HEK293 (cell line): ENCODE data around the gene GLIPR1.
"Not testable (repeated sequence)": the region's sequence is repeated elsewhere in the genome, so short reads cannot be mapped to it uniquely, and the experiment has no call there.

Source experiments
- CTCF ChIA-PET: fragments of 350-600 bp; formaldehyde crosslinking; extraction: SDS; loops from one replicate; lab custom pipeline; 2021; ENCODE audit warnings: antibody characterized with exemption; lab: Yijun Ruan, JAX
- POLR2A ChIA-PET: fragments of 300-600 bp; formaldehyde crosslinking; extraction: SDS; loops from one replicate; lab custom pipeline; 2020; ENCODE audit warnings: antibody characterized with exemption, inconsistent platforms; lab: Yijun Ruan, JAX
- H3K27ac ChIP-seq: fragments of 200-500 bp; sonication (Bioruptor generic); 2 replicates; pipeline ENCODE4 v1.5.1; 2014; ENCODE audit warnings: low read depth, low read length, control low read depth, inconsistent platforms; ENCODE audit errors: extremely low read depth
- H3K36me3 ChIP-seq, 2 experiments: fragments of 200-500 bp in 1 of 2; sonication (Bioruptor generic) in 1 of 2; 1 replicate in 1 of 2; 2 replicates in 1 of 2; pipeline ENCODE4 v1.5.1; 2014 to 2017; ENCODE audit warnings: inconsistent platforms in 2 of 2, low read length in 2 of 2; ENCODE audit not compliant: control insufficient read depth in 2 of 2, insufficient read depth in 1 of 2
- H3K4me1 ChIP-seq: fragments of 200-500 bp; sonication (Bioruptor generic); 2 replicates; pipeline ENCODE4 v1.5.1; 2014; ENCODE audit warnings: mild to moderate bottlenecking, low read length, inconsistent platforms; ENCODE audit not compliant: control insufficient read depth, insufficient read depth
- H3K4me3 ChIP-seq: 2 replicates; pipeline ENCODE4 v1.5.1; 2011; ENCODE audit warnings: low read depth, mild to moderate bottlenecking, control low read depth, low read length, moderate library complexity
- H3K9me3 ChIP-seq: fragments of 200-500 bp; sonication (Bioruptor generic); 2 replicates; pipeline ENCODE4 v1.5.1; 2014; ENCODE audit warnings: low read depth, low read length, inconsistent platforms; ENCODE audit not compliant: control insufficient read depth, insufficient read depth
- EGR2 ChIP-seq: fragments of 450-650 bp; formaldehyde crosslinking; IDR thresholded peaks from 2 replicates; pipeline ENCODE4 v1.5.1; 2016; ENCODE audit warnings: low read depth, missing biosample characterization, missing genetic modification characterization
- KLF1 ChIP-seq: fragments of 450-650 bp; formaldehyde crosslinking; IDR thresholded peaks from 2 replicates; pipeline ENCODE4 v1.5.1; 2016; ENCODE audit warnings: missing biosample characterization, missing genetic modification characterization
- PRDM4 ChIP-seq: fragments of 450-650 bp; formaldehyde crosslinking; IDR thresholded peaks from 2 replicates; pipeline ENCODE4 v1.5.1; 2017; ENCODE audit warnings: missing biosample characterization, missing genetic modification characterization
- SP3 ChIP-seq: fragments of 450-650 bp; formaldehyde crosslinking; IDR thresholded peaks from 2 replicates; pipeline ENCODE4 v1.5.1; 2016; ENCODE audit warnings: missing biosample characterization, missing genetic modification characterization
- ZBTB1 ChIP-seq: fragments of 450-650 bp; formaldehyde crosslinking; IDR thresholded peaks from 2 replicates; pipeline ENCODE4 v1.5.1; 2016; ENCODE audit warnings: missing biosample characterization, missing genetic modification characterization
- ZFP3 ChIP-seq: fragments of 450-650 bp; formaldehyde crosslinking; IDR thresholded peaks from 2 replicates; pipeline ENCODE4 v1.5.1; 2016; ENCODE audit warnings: low read depth, missing biosample characterization, missing genetic modification characterization
- ZFP37 ChIP-seq: fragments of 450-650 bp; formaldehyde crosslinking; IDR thresholded peaks from 2 replicates; pipeline ENCODE4 v1.5.1; 2016; ENCODE audit warnings: missing biosample characterization, missing genetic modification characterization
- ZFP41 ChIP-seq: fragments of 450-650 bp; formaldehyde crosslinking; IDR thresholded peaks from 2 replicates; pipeline ENCODE4 v1.5.1; 2016; ENCODE audit warnings: missing biosample characterization, missing genetic modification characterization, borderline replicate concordance
- ZNF10 ChIP-seq: fragments of 450-650 bp; formaldehyde crosslinking; IDR thresholded peaks from 2 replicates; pipeline ENCODE4 v1.5.1; 2017; ENCODE audit warnings: missing biosample characterization, missing genetic modification characterization
- ZNF133 ChIP-seq: fragments of 450-650 bp; formaldehyde crosslinking; IDR thresholded peaks from 2 replicates; pipeline ENCODE4 v1.5.1; 2016; ENCODE audit warnings: missing biosample characterization, missing genetic modification characterization
- ZNF202 ChIP-seq: fragments of 450-650 bp; formaldehyde crosslinking; IDR thresholded peaks from 2 replicates; pipeline ENCODE4 v1.5.1; 2016; ENCODE audit warnings: missing biosample characterization, missing genetic modification characterization, borderline replicate concordance
- ZNF239 ChIP-seq: fragments of 450-650 bp; formaldehyde crosslinking; IDR thresholded peaks from 2 replicates; pipeline ENCODE4 v1.5.1; 2016; ENCODE audit warnings: missing biosample characterization, missing genetic modification characterization
- ZNF324 ChIP-seq: fragments of 450-650 bp; formaldehyde crosslinking; IDR thresholded peaks from 2 replicates; pipeline ENCODE4 v1.5.1; 2016; ENCODE audit warnings: missing biosample characterization, missing genetic modification characterization
- ZNF423 ChIP-seq: fragments of 450-650 bp; formaldehyde crosslinking; IDR thresholded peaks from 2 replicates; pipeline ENCODE4 v1.5.1; 2016; ENCODE audit warnings: missing biosample characterization, missing genetic modification characterization
- ZNF585B ChIP-seq: fragments of 450-650 bp; formaldehyde crosslinking; IDR thresholded peaks from 2 replicates; pipeline ENCODE4 v1.5.1; 2016; ENCODE audit warnings: missing biosample characterization, missing genetic modification characterization
- TF ChIP-seq, protein P1 (sequence below): fragments of 450-650 bp; formaldehyde crosslinking; IDR thresholded peaks from 2 replicates; pipeline ENCODE4 v1.5.1; 2016; ENCODE audit warnings: missing biosample characterization, missing genetic modification characterization, low read depth
- TF ChIP-seq, protein P2 (sequence below): fragments of 450-650 bp; formaldehyde crosslinking; IDR thresholded peaks from 2 replicates; pipeline ENCODE4 v1.5.1; 2016; ENCODE audit warnings: missing biosample characterization, missing genetic modification characterization

The GLIPR1 gene

GRCh38 chr12:75437564-75437963 lies 43.0 kb upstream of the GLIPR1 start (continued):
- no peak for TF ChIP-seq ZNF133

- TF ChIP-seq ZNF324 (tag by site-specific recombination) (no peak), ZFP3 (no peak), ZFP41 (tag by site-specific recombination) (no peak), ZFP37 (tag by site-specific recombination) (no peak), ZBTB1 (tag by site-specific recombination) (no peak), ZNF585B (tag by site-specific recombination) (no peak), KLF1 (tag by site-specific recombination) (peak; percentile 38; the same call in 1 of the 2 replicates), PRDM4 (tag by site-specific recombination) (no peak)
- TF ChIP-seq, protein P1, sequence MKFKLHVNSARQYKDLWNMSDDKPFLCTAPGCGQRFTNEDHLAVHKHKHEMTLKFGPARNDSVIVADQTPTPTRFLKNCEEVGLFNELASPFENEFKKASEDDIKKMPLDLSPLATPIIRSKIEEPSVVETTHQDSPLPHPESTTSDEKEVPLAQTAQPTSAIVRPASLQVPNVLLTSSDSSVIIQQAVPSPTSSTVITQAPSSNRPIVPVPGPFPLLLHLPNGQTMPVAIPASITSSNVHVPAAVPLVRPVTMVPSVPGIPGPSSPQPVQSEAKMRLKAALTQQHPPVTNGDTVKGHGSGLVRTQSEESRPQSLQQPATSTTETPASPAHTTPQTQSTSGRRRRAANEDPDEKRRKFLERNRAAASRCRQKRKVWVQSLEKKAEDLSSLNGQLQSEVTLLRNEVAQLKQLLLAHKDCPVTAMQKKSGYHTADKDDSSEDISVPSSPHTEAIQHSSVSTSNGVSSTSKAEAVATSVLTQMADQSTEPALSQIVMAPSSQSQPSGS: no peak
- Histone ChIP-seq H3K4me1 (no peaks in the 10 kb centered on the region), H3K9me3 (no peaks in the 10 kb centered on the region), H3K27ac (no peak overlapping the region), H3K4me3 (no peak overlapping the region), H3K36me3 (no peaks in the 10 kb centered on the region)
- ChIA-PET POLR2A (no interaction called here), CTCF (interaction anchor here (1.2 to 1.6 kb wide), 2 partner anchors 11 to 47 kb away, joined by 3 to 4 read pairs; partner anchors contain the start of gene GLIPR1L2)
Observed at GRCh38 chr12:75438059-75438754, 42.3 kb upstream of the GLIPR1 start.

GRCh38 chr12:75439048-75439447 lies 41.5 kb upstream of the GLIPR1 start:
- H3K4me1 ChIP-seq: no peaks in the 10 kb centered on the region
- CTCF ChIA-PET: interaction anchor here (0.7 kb wide), 1 partner anchor 16 kb away, joined by 3 read pairs; no protein-coding TSS in a partner anchor
- no peaks in the 10 kb centered on the region for H3K9me3 ChIP-seq
- no peak for TF ChIP-seq EGR2 (tag by site-specific recombination)
- no peaks in the 10 kb centered on the region for H3K36me3 ChIP-seq
- no peak overlapping the region for H3K4me3 ChIP-seq
- POLR2A ChIA-PET: no interaction called here
- H3K27ac ChIP-seq: no peak overlapping the region

DNA sequence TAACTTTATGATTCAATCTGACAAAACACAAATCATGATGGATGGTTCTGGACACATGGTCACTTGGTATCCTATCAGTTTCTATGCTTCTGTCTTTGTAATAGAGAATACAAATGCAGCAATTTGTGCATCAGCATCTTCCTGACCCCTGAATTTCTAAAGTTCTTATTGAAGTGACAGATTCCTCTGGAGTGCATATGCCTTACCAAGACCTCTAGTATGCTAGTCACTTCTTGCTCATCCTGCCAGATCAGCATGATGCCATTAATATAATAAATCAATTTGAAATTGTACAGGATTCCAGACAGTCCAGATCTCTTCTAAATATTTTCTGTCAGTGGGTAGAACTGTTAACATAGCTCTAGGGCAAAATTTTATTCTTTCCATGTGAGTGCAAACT lies 40.6 kb upstream of the GLIPR1 start:
- Histone ChIP-seq H3K4me3 (no peak overlapping the region), H3K27ac (no peak overlapping the region), H3K4me1 (no peaks in the 10 kb centered on the region), H3K9me3 (no peaks in the 10 kb centered on the region), H3K36me3 (no peaks in the 10 kb centered on the region)
- TF ChIP-seq SP3 (tag by site-specific recombination): no peak
- TF ChIP-seq, protein P2, sequence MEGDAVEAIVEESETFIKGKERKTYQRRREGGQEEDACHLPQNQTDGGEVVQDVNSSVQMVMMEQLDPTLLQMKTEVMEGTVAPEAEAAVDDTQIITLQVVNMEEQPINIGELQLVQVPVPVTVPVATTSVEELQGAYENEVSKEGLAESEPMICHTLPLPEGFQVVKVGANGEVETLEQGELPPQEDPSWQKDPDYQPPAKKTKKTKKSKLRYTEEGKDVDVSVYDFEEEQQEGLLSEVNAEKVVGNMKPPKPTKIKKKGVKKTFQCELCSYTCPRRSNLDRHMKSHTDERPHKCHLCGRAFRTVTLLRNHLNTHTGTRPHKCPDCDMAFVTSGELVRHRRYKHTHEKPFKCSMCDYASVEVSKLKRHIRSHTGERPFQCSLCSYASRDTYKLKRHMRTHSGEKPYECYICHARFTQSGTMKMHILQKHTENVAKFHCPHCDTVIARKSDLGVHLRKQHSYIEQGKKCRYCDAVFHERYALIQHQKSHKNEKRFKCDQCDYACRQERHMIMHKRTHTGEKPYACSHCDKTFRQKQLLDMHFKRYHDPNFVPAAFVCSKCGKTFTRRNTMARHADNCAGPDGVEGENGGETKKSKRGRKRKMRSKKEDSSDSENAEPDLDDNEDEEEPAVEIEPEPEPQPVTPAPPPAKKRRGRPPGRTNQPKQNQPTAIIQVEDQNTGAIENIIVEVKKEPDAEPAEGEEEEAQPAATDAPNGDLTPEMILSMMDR (tag by site-specific recombination): no peak
- TF ChIP-seq ZFP37 (tag by site-specific recombination): no peak
- TF ChIP-seq ZNF239: no peak
- no peak for TF ChIP-seq ZNF423
- TF ChIP-seq ZNF10 (tag by site-specific recombination): no peak
- no peak for TF ChIP-seq ZNF202 (tag by site-specific recombination)
- POLR2A ChIA-PET: no interaction called here
- CTCF ChIA-PET: interaction anchor here (0.7 kb wide), 1 partner anchor 17 kb away, joined by 3 read pairs; no protein-coding TSS in a partner anchor

GRCh38 chr12:75441687-75442449 lies 38.7 kb upstream of the GLIPR1 start:
- H3K36me3 ChIP-seq, H3K9me3 ChIP-seq, POLR2A ChIA-PET, H3K4me3 ChIP-seq, H3K27ac ChIP-seq, H3K4me1 ChIP-seq: not testable (repeated sequence)
- CTCF ChIA-PET: interaction anchor here (1.6 kb wide), 1 partner anchor 43 kb away, joined by 5 read pairs; no protein-coding TSS in a partner anchor

GRCh38 chr12:75442454-75442853 lies 38.1 kb upstream of the GLIPR1 start:
- H3K36me3 ChIP-seq, H3K4me3 ChIP-seq, H3K27ac ChIP-seq, POLR2A ChIA-PET, H3K9me3 ChIP-seq, H3K4me1 ChIP-seq: not testable (repeated sequence)
- CTCF ChIA-PET: interaction anchor here (1.6 kb wide), 1 partner anchor 42 kb away, joined by 5 read pairs; no protein-coding TSS in a partner anchor
